ENCODE measurements around the gene ZDHHC14. TPM values are rescaled to one million over a fixed set of nuclear protein-coding genes. Genes with fewer than 3 reads are reported as not detected.

ZDHHC14 gene
- total RNA-seq, 2 experiments from 2014 or later = 1.7 to 2.5 TPM

DNA sequence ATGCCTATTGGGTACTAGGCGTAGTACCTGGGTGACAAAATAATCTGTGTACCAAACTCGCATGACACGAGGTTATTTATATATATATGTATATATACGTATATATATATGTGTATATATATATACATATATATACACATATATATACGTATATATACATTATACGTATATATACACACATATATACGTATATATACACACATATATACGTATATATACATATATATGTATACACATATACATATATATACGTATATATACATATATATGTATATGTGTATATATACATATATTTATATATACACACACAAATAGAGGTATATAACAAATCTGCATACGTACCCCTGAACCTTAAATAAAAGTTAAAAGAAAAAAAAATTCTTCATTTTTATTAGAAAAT is 103.2 kb downstream of the ZDHHC14 start:
- no peak overlapping the region for H3K27ac Mint-ChIP-seq
- intact Hi-C loops (cut with micrococcal nuclease) = no loop called here
- ATAC-seq = no peak
- TF ChIP-seq, protein P1, sequence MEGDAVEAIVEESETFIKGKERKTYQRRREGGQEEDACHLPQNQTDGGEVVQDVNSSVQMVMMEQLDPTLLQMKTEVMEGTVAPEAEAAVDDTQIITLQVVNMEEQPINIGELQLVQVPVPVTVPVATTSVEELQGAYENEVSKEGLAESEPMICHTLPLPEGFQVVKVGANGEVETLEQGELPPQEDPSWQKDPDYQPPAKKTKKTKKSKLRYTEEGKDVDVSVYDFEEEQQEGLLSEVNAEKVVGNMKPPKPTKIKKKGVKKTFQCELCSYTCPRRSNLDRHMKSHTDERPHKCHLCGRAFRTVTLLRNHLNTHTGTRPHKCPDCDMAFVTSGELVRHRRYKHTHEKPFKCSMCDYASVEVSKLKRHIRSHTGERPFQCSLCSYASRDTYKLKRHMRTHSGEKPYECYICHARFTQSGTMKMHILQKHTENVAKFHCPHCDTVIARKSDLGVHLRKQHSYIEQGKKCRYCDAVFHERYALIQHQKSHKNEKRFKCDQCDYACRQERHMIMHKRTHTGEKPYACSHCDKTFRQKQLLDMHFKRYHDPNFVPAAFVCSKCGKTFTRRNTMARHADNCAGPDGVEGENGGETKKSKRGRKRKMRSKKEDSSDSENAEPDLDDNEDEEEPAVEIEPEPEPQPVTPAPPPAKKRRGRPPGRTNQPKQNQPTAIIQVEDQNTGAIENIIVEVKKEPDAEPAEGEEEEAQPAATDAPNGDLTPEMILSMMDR (IDR thresholded peaks at IDR 0.05) = no peak
- H3K36me3 Mint-ChIP-seq (ENCODE audit: low read depth) = no peaks in the 10 kb centered on the region
- peaks cover 25% of the 10 kb centered on the region for H3K4me1 Mint-ChIP-seq (ENCODE audit: low read depth)
- no peak overlapping the region for H3K4me3 Mint-ChIP-seq
- H3K27me3 Mint-ChIP-seq = no peaks in the 10 kb centered on the region
- ChIA-PET POLR2A (no interaction called here), CTCF (no interaction called here)
- no peak for DNase-seq
- peaks cover 2% of the 10 kb centered on the region for H3K9me3 Mint-ChIP-seq

DNA sequence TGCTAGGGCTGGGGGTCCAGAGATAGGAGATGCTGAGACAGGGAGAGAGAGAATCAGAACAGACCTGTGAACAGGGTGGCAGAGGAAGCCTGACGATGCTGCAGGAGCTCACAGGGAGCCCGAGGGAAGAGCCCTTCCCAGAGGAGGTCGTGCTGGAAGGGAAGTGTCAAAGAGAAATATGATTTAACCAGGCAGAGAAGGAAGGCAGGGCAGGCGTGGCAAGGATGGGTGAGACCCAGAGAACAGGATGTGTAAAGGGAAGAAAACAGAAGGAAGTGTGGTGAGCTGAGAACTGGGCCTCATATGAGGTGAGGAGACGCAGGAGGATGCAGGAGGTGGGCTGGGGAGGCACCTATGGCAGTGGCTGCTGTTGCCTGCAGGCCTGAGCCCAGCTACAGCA is 105.6 kb downstream of the ZDHHC14 start:
- peaks cover 5% of the 10 kb centered on the region for H3K27me3 Mint-ChIP-seq
- ChIA-PET POLR2A (interaction anchor here (1.0 kb wide), 1 partner anchor 58 kb away, joined by 3 read pairs; no protein-coding TSS in a partner anchor), CTCF (interaction anchor here (1.1 to 2.0 kb wide), 2 partner anchors 8 to 180 kb away, joined by 3 to 5 read pairs; no protein-coding TSS in a partner anchor)
- peak; percentile 55 for DNase-seq
- peak; percentile 85 for ATAC-seq
- TF ChIP-seq, protein P1 (IDR thresholded peaks at IDR 0.05) = no peak
- H3K9me3 Mint-ChIP-seq = peaks cover 2% of the 10 kb centered on the region
- no peaks in the 10 kb centered on the region for H3K36me3 Mint-ChIP-seq (ENCODE audit: low read depth)
- H3K4me3 Mint-ChIP-seq = no peak overlapping the region
- peaks cover 30% of the 10 kb centered on the region for H3K4me1 Mint-ChIP-seq (ENCODE audit: low read depth)
- intact Hi-C loops (cut with micrococcal nuclease) = no loop called here
- peak overlapping the region; percentile 61 for H3K27ac Mint-ChIP-seq

DNA sequence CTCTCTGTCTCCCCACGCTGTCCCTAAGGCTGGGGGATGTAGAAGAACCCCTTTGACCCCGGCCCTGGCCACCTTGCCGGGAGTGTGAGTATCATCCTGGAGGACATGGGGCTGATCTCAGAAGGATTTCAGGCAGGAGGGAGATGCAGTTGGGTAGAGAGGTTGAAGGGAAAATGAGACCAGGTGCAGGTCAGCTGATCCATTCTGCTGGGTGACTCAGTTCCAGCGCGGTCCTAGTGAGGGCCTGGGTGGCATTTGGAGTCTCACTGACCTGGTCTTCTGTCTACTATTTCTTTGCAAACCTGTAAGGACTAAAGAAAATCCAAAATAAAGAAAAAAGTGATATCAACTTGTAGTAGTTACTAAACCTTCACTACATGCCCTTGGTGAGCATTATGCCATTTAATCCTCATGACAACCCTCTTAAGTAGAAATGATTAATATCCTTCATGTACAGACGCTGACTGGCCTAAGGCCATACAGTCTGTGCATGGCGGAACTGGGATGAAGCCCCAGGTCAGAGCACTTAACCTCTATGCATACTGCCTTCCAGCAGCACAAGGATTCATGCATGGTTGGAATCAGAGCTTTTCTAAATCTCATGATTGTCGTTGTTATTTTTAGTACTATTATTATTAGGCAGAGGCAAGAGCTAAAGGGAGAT is 106.3 kb downstream of the ZDHHC14 start:
- Mint-ChIP-seq H3K36me3 (ENCODE audit: low read depth) (no peaks in the 10 kb centered on the region), H3K4me3 (no peak overlapping the region), H3K4me1 (ENCODE audit: low read depth) (peaks cover 26% of the 10 kb centered on the region), H3K27me3 (peaks cover 5% of the 10 kb centered on the region), H3K27ac (no peak overlapping the region), H3K9me3 (peaks cover 2% of the 10 kb centered on the region)
- TF ChIP-seq, protein P1 (IDR thresholded peaks at IDR 0.05) = no peak
- ChIA-PET POLR2A (interaction anchor here (1.0 kb wide), 1 partner anchor 59 kb away, joined by 3 read pairs; no protein-coding TSS in a partner anchor), CTCF (no interaction called here)
- ATAC-seq (no peak), DNase-seq (no peak)
- intact Hi-C loops (cut with micrococcal nuclease) = no loop called here

DNA sequence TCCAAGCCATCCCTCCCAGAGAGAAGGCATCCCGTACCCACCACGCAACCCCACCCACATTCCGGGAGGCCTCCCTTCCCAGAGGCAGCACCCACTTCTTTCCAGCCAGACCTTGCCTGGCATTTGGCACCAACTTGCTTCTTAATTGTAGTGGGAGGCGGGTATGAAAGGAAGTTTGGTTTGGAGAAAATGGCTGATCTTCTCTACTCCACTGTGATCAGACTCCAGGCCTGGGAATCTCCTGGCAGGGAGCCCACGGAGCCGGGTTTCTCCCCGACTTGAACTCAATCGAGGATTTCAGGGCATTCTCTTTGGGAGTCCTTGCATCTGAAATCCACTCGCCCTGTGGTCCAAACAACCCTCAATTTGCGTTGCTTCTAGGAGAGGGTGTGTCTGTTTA is 107.1 kb downstream of the ZDHHC14 start:
- intact Hi-C loops (cut with micrococcal nuclease) = no loop called here
- TF ChIP-seq, protein P1 (IDR thresholded peaks at IDR 0.05) = no peak
- DNase-seq (no peak), ATAC-seq (no peak)
- no peak overlapping the region for H3K27ac Mint-ChIP-seq
- H3K27me3 Mint-ChIP-seq = peaks cover 5% of the 10 kb centered on the region
- POLR2A ChIA-PET = no interaction called here
- H3K9me3 Mint-ChIP-seq = peaks cover 2% of the 10 kb centered on the region
- CTCF ChIA-PET = no interaction called here
- peaks cover 26% of the 10 kb centered on the region for H3K4me1 Mint-ChIP-seq (ENCODE audit: low read depth)
- H3K4me3 Mint-ChIP-seq = no peak overlapping the region
- no peaks in the 10 kb centered on the region for H3K36me3 Mint-ChIP-seq (ENCODE audit: low read depth)

DNA sequence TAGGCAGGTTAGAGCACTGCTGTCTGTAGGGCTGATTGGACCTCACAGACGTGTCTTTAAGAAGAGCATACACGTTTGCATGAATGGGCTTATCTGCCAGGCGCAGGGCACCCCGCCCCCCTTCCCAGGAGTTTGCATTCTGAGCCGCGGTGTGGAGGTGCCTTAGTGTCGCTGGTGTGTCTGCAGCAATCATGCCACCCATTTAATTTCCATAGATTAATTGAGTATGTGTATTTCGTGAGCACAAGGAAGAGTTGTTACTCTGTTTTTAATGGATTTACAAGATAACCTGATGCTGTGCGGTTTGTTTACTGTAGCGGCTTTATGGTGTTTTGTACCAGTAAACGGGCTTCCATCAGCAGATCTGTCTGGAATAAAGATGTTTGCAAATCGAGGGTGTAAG is 107.7 kb downstream of the ZDHHC14 start:
- Mint-ChIP-seq H3K27me3 (peaks cover 5% of the 10 kb centered on the region), H3K4me1 (ENCODE audit: low read depth) (peaks cover 26% of the 10 kb centered on the region), H3K27ac (no peak overlapping the region), H3K9me3 (peaks cover 2% of the 10 kb centered on the region), H3K36me3 (ENCODE audit: low read depth) (no peaks in the 10 kb centered on the region), H3K4me3 (no peak overlapping the region)
- ChIA-PET POLR2A (no interaction called here), CTCF (no interaction called here)
- ATAC-seq (no peak), DNase-seq (no peak)
- TF ChIP-seq, protein P1 (IDR thresholded peaks at IDR 0.05) = no peak
- intact Hi-C loops (cut with micrococcal nuclease) = no loop called here

All from activated CD8-positive, alpha-beta T cell treated with anti-CD3 and anti-CD28 coated beads for 36 hours (primary cell).